Right ventricle myocardium inferior (tissue), 1 donor: ENCODE data around the gene FKBP1C. TPM values are rescaled to one million over a fixed set of nuclear protein-coding genes. Genes with fewer than 3 reads are reported as not detected.
"Not testable (repeated sequence)": the region's sequence is repeated elsewhere in the genome, so short reads cannot be mapped to it uniquely, and the experiment has no call there.

Experiments
- ATAC-seq: fragments of 200-7000 bp; cut with Tn5 transposase; one replicate; pipeline ENCODE4 v1.9.1; 2020; ENCODE audit warnings: mild to moderate bottlenecking, moderate library complexity
- DNase-seq: peaks from one replicate; pipeline ENCODE4 v3.0.0; 2021; ENCODE audit errors: missing footprints
- intact Hi-C: fragments of 100-400 bp; cut with DNase I; formaldehyde crosslinking; loops from one replicate; pipeline ENCODE4 v1.11.0; 2022
- long read RNA-seq: library from polyadenylated mRNA; unstranded; transcript quantifications from one replicate; pipeline ENCODE4 v2.0.0, GENCODE V29; 2021
- total RNA-seq: library from RNA; stranded (reverse); fragmentation: NEBNext Ultra II Directional; extraction: Animal tissue kit (Norgen Biotek cat#: 25700); gene quantifications from one replicate; pipeline ENCODE4 v1.2.1, GENCODE V29; 2021
- donor health status: DM: no; HTN: yes; CAD: no; lungs with severe emphysema.

FKBP1C gene
- 0.68 TPM for total RNA-seq
- long read RNA-seq = 0 reads

- intact Hi-C loops = not testable (repeated sequence)
These were observed at the start of gene FKBP1C for GRCh38 chr6:63211343-63211742. Gene FKBP1C, plus strand, starts transcription at chr6:63211469.

GRCh38 chr6:63164047-63164803 lies 47.0 kb upstream of the FKBP1C start:
- not testable (repeated sequence) for DNase-seq, ATAC-seq

More at GRCh38 chr6:63211343-63211742, at the start of gene FKBP1C:
- ATAC-seq = not testable (repeated sequence)
- peak; percentile 46 for DNase-seq

DNA sequence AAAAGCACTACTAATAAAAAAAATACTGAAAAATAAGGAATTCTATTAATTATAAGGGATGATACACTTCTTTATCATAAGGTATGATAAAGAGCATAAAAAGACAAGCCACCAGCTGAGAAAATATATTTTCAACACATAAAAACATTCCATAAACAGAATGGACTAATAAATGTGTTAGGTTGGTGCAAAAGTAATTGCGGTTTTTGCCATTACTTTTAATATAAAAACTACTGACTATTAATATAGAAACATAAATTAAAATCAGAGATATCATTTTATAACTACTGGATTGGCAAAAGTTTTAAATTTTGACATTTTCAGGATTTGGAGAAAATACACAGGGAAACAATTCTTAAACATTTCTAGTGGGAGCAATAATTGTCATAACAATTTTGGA lies 37.1 kb upstream of the FKBP1C start:
- DNase-seq = no peak
- no peak for ATAC-seq
- intact Hi-C loops = no loop called here

More at GRCh38 chr6:63164047-63164803, 47.0 kb upstream of the FKBP1C start:
- intact Hi-C loops = not testable (repeated sequence)

- DNase-seq (no peak), ATAC-seq (no peak)
- intact Hi-C loops = no loop called here
These were observed 35.1 kb upstream of the FKBP1C start for GRCh38 chr6:63176181-63176580.

DNA sequence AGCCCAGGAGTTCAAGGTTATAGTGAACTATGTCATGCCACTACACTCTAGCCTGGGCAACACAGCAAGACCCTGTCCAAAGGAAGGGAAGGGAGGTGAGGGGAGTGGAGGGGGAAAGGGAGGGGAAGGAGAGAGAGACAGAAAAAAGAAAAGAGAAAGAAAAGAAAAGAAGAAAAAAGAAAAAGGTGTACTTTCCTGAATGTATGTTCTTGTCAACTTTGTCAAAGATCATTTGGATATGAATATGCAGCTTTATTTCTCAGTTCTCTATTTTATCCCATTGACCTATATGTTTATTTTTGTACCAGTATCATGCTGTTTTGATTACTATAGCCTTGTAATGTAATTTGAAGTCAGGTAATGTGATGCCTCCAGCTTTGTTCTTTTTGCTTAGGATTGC lies 30.9 kb upstream of the FKBP1C start:
- ATAC-seq (no peak), DNase-seq (no peak)
- intact Hi-C loops = no loop called here

- ATAC-seq = no peak
- DNase-seq = no peak
- intact Hi-C loops = no loop called here
These were observed 24.3 kb upstream of the FKBP1C start for GRCh38 chr6:63186970-63187369.

DNA sequence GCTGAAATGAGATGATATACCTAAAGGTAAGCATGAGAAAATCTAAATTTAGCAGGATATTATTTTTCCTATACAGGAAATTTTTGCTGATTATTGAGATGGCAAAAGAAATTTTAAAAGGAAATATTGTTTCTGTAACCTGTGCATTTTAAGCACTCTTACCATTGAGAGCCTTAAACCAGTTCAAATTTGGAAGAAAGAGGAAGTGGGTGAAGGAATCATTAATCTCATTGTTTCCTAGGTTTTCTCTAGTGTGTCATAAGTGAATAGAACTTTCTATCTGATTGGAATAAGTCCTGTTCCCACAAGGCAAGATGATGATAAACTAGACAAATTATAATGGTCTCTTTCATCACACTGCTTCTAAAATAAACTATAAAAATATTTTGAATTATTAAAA lies 22.4 kb upstream of the FKBP1C start:
- intact Hi-C loops = no loop called here
- DNase-seq = no peak
- ATAC-seq = no peak

DNA sequence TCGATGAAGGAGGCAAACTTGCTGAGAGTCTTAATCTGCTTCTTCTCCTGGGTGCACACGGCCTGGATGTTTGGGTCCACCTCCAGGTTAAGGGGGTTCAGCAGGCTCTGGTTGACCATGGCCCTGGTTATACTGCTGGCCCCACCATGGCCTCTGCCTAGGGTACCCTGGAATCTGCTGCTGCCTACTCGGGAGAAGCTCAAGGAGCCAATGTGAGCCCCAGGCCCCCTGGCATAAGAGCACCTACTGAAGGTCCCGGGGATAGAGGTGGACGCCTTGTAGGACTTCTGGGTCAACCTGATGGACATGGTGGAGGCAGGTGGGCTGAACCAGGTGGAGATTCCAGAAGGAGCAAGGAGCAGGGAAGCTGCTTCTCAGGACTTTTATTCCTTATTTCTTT lies 17.9 kb upstream of the FKBP1C start:
- intact Hi-C loops = no loop called here
- ATAC-seq (no peak), DNase-seq (peak; percentile 33)

- no peak for DNase-seq
- intact Hi-C loops = no loop called here
- ATAC-seq = no peak
These were observed 13.5 kb upstream of the FKBP1C start for GRCh38 chr6:63197741-63198140.

DNA sequence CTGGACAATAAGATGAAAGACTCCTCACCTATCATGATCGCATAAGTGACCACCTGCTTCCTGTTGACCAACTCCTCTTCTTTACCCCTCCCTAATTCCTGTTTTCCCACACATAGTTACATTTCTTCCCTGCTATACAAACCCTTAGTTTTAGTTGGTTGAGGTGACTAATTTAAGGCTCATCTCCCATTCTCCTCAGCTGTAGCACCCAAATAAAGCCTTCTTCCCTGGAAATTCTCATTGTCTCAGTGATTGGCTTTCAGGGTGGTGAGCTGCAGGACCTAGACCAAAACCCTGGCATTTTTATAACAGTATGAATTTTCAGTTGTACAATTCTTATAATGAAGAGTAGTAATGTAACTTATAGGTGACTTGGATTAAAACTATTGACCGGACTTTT lies 2.1 kb downstream of the FKBP1C start:
- DNase-seq (no peak), ATAC-seq (no peak)
- intact Hi-C loops = no loop called here

- ATAC-seq = no peak
- intact Hi-C loops = no loop called here
These were observed 3.5 kb downstream of the FKBP1C start for GRCh38 chr6:63214816-63215215.

DNA sequence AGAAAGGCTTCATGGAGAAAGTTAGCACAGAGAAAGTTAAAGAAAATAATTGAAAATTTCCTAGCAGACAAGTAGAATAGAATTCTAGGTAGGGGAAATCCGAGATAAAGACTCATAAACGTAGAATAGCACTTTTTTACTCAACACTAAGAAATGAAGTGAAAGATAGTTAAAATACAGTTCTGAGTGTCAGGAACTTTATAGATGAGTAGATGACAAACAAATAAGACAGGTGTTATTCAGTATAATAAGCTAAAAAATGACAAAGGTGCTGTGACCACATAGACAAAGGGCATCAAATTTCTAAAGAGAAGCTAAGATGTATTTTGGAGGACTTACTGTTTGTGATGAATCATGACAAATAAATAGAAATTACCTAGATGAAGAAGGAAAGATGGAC lies 12.9 kb downstream of the FKBP1C start:
- ATAC-seq (no peak), DNase-seq (no peak)
- intact Hi-C loops = no loop called here

More at GRCh38 chr6:63214816-63215215, 3.5 kb downstream of the FKBP1C start:
- DNase-seq = no peak

GRCh38 chr6:63225987-63226386 lies 14.7 kb downstream of the FKBP1C start:
- DNase-seq, intact Hi-C loops, ATAC-seq: not testable (repeated sequence)

GRCh38 chr6:63227928-63228894 lies 16.9 kb downstream of the FKBP1C start:
- intact Hi-C loops, ATAC-seq: not testable (repeated sequence)
- DNase-seq = peak; percentile 63

DNA sequence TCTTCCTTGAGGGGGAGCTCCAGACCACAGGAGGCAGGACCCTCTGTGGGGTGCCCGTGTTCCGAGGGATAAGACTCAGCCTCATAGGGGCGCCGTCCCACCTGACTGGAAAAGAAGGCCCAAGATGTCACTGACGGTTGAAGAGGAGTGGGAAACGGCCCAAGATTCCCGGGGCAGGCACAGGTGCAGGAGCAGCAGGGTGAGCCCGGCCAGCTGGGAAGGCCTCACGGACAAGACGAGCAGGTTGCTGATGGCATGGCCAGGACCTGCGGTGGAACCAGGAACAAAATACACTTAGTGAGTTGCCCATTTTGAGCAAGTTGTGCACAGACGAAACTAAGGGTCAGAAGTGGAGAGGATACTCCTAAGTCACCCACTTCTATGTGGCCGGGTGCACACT lies 18.8 kb downstream of the FKBP1C start:
- intact Hi-C loops, DNase-seq, ATAC-seq: not testable (repeated sequence)

DNA sequence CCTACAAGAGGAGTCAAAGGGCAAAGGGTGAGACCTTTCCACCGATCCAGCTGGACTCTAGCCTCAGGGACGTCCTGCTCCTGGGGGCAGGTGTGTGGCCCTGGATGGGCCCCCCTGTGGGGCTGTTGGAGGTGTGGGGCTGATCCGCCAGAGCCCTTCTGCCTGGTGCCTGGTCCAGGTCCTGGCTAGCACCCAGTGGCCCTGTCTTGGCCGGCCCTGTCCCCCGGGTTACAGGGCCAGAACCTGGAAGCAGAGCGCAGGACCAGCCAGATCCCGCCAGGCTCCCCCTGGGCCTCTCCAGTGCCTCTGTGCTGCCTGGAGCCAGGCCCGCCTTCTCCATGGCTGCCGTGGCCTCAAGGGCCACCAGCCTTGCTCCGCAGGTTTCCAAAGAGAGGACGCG lies 19.2 kb downstream of the FKBP1C start:
- intact Hi-C loops, DNase-seq: not testable (repeated sequence)

GRCh38 chr6:63236398-63236817 lies 25.1 kb downstream of the FKBP1C start:
- DNase-seq (no peak), ATAC-seq (no peak)
- intact Hi-C loops = no loop called here

More for the DNA sequence above, 19.2 kb downstream of the FKBP1C start:
- ATAC-seq = not testable (repeated sequence)

DNA sequence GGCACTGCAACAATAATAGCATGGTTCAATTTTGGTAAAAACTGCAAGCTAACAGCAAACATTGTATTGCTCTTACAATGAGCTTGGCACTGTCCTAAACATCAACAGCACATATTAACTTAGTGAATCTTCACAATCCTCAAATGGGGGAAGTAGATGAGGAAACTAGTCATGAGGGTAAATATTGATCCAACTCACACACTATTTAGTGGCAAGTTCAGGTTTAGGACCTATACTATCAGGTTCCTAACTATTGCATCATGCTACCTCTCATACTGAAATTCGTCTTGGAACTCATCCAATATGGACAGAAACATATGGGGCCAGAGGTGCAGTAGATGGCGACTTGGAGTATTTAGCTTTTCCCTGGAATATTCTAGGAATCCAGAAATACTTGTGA lies 34.2 kb downstream of the FKBP1C start:
- DNase-seq (no peak), ATAC-seq (no peak)
- intact Hi-C loops = no loop called here

DNA sequence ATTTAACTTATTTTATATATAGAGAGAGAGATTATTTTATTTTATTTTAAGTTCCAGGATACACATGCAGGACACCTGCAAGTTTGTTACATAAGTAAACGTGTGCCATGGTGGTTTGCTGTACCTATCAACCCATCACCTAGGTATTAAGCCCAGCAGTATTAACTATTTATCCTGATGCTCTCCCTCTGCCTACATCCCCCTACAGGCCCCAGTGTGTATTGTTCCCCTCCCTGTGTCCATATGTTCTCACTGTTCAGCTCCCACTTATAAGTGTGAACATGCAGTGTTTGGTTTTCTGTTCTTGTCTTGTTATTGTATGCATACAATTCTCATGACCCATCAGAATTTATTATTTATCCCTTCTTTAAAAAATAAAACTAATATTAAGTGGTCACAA lies 34.6 kb downstream of the FKBP1C start:
- ATAC-seq = no peak

More for the DNA sequence above, 34.6 kb downstream of the FKBP1C start:
- intact Hi-C loops = no loop called here
- no peak for DNase-seq
